ENCODE results near the gene OR4D10.

OR4D10 gene

GRCh38 chr11:59528711-59529110 is 55.6 kb downstream of the OR4D10 start:
- TF ChIP-seq CTCF (conservative IDR thresholded peaks at IDR 0.05) = no peak
- no peak overlapping the region for H3K27ac ChIP-seq

All from VCaP (cell line).